ENCODE measurements around the gene NEDD9.

NEDD9 gene

GRCh38 chr6:11212664-11213063 is 19.8 kb downstream of the NEDD9 start:
- Histone ChIP-seq H3K9me2 (replicated peaks; ENCODE audit: control insufficient read depth, low read length) (no peaks in the 10 kb centered on the region), H3K36me3 (ENCODE audit: control insufficient read depth, low read length) (no peaks in the 10 kb centered on the region), H3K9me3 (ENCODE audit: control insufficient read depth, insufficient read depth, low read length) (no peaks in the 10 kb centered on the region), H4K20me1 (ENCODE audit: control insufficient read depth, insufficient read depth, low read depth, low read length) (no peaks in the 10 kb centered on the region), H3K27ac (ENCODE audit: low read depth, low read length) (no peak overlapping the region), H3K4me2 (ENCODE audit: low read length) (no peak overlapping the region), H3F3A (ENCODE audit: control insufficient read depth, insufficient read depth) (no peaks in the 10 kb centered on the region), H3K4me3 (ENCODE audit: low read length) (no peak overlapping the region), H3K79me2 (ENCODE audit: control insufficient read depth, low read length) (no peaks in the 10 kb centered on the region), H3K4me1 (ENCODE audit: control insufficient read depth, low read length) (no peaks in the 10 kb centered on the region), H3K27me3 (ENCODE audit: control insufficient read depth, low read length) (no peaks in the 10 kb centered on the region)
- no peak for TF ChIP-seq EZH2phosphoT487 (IDR thresholded peaks at IDR 0.05; ENCODE audit: borderline replicate concordance, low read length)
- no peak for TF ChIP-seq CTCF (IDR thresholded peaks at IDR 0.05; ENCODE audit: low read depth, low read length, poor library complexity, severe bottlenecking)

- Histone ChIP-seq H3K27me3 (ENCODE audit: control insufficient read depth, low read length) (no peaks in the 10 kb centered on the region), H3K4me1 (ENCODE audit: control insufficient read depth, low read length) (peaks cover 7% of the 10 kb centered on the region), H3K4me3 (ENCODE audit: low read length) (no peak overlapping the region), H3K9me3 (ENCODE audit: control insufficient read depth, insufficient read depth, low read length) (no peaks in the 10 kb centered on the region), H4K20me1 (ENCODE audit: control insufficient read depth, insufficient read depth, low read depth, low read length) (no peaks in the 10 kb centered on the region), H3K9me2 (replicated peaks; ENCODE audit: control insufficient read depth, low read length) (no peaks in the 10 kb centered on the region), H3K36me3 (ENCODE audit: control insufficient read depth, low read length) (no peaks in the 10 kb centered on the region), H3F3A (ENCODE audit: control insufficient read depth, insufficient read depth) (no peaks in the 10 kb centered on the region), H3K79me2 (ENCODE audit: control insufficient read depth, low read length) (no peaks in the 10 kb centered on the region), H3K27ac (ENCODE audit: low read depth, low read length) (no peak overlapping the region), H3K4me2 (ENCODE audit: low read length) (no peak overlapping the region)
- TF ChIP-seq EZH2phosphoT487 (IDR thresholded peaks at IDR 0.05; ENCODE audit: borderline replicate concordance, low read length) (no peak), CTCF (IDR thresholded peaks at IDR 0.05; ENCODE audit: low read depth, low read length, poor library complexity, severe bottlenecking) (no peak)
These were observed 21.2 kb downstream of the NEDD9 start for GRCh38 chr6:11211254-11211653.

GRCh38 chr6:11210386-11211138 is 21.9 kb downstream of the NEDD9 start:
- H4K20me1 ChIP-seq (ENCODE audit: control insufficient read depth, insufficient read depth, low read depth, low read length) = no peaks in the 10 kb centered on the region
- no peaks in the 10 kb centered on the region for H3K9me2 ChIP-seq (replicated peaks; ENCODE audit: control insufficient read depth, low read length)
- no peaks in the 10 kb centered on the region for H3K36me3 ChIP-seq (ENCODE audit: control insufficient read depth, low read length)
- no peaks in the 10 kb centered on the region for H3K9me3 ChIP-seq (ENCODE audit: control insufficient read depth, insufficient read depth, low read length)
- no peaks in the 10 kb centered on the region for H3K79me2 ChIP-seq (ENCODE audit: control insufficient read depth, low read length)
- no peaks in the 10 kb centered on the region for H3F3A ChIP-seq (ENCODE audit: control insufficient read depth, insufficient read depth)
- no peak for TF ChIP-seq CTCF (IDR thresholded peaks at IDR 0.05; ENCODE audit: low read depth, low read length, poor library complexity, severe bottlenecking)
- no peak for TF ChIP-seq EZH2phosphoT487 (IDR thresholded peaks at IDR 0.05; ENCODE audit: borderline replicate concordance, low read length)
- no peak overlapping the region for H3K4me3 ChIP-seq (ENCODE audit: low read length)
- H3K4me1 ChIP-seq (ENCODE audit: control insufficient read depth, low read length) = peaks cover 7% of the 10 kb centered on the region
- H3K4me2 ChIP-seq (ENCODE audit: low read length) = no peak overlapping the region
- no peaks in the 10 kb centered on the region for H3K27me3 ChIP-seq (ENCODE audit: control insufficient read depth, low read length)
- H3K27ac ChIP-seq (ENCODE audit: low read depth, low read length) = no peak overlapping the region
